ENCODE data around the gene RDH13.

GRCh38 chr19:55080121-55080967 is 17.4 kb upstream of the RDH13 start:
- no peak for TF ChIP-seq POLR2A (IDR thresholded peaks at IDR 0.05)
- TF ChIP-seq CTCF (IDR thresholded peaks at IDR 0.05), result no peak

Measured in adrenal gland (tissue), 5 donors.